ENCODE data around the gene ZNF678. TPM values are rescaled to one million over a fixed set of nuclear protein-coding genes. Genes with fewer than 3 reads are reported as not detected.

ZNF678 gene
- polyA plus RNA-seq, 1 of the 3 experiments (the other 2 are of a cell fraction) = 1.3 TPM

GRCh38 chr1:227613526-227613925 is 50.2 kb downstream of the ZNF678 start:
- Histone ChIP-seq H3F3A (replicated peaks; ENCODE audit: insufficient read depth) (no peaks in the 10 kb centered on the region), H3K9ac (no peak overlapping the region), H3K27me3 (ENCODE audit: insufficient read depth) (no peaks in the 10 kb centered on the region), H2AFZ (ENCODE audit: low read depth) (no peak overlapping the region), H4K20me1 (ENCODE audit: insufficient read depth) (no peaks in the 10 kb centered on the region), H3K4me1 (ENCODE audit: control insufficient read depth in 1 of 2, insufficient read depth in 2 of 2, low read depth in 1 of 2, low read length in 1 of 2) (no peaks in the 10 kb centered on the region), H3K36me3 (replicated peaks in 1 of 2; ENCODE audit: control insufficient read depth in 1 of 2, insufficient read depth in 2 of 2, low read length in 1 of 2) (peaks cover 7 to 15% of the 10 kb centered on the region in 2 experiments), H3K79me2 (ENCODE audit: insufficient read depth) (no peaks in the 10 kb centered on the region), H3K4me3 (ENCODE audit: low read depth in 2 of 2, low read length in 1 of 2) (no peak overlapping the region; a peak in 1 of 4 replicates), H3K9me2 (no peaks in the 10 kb centered on the region), H3K4me2 (no peak overlapping the region), H3K9me3 (peaks cover 8% of the 10 kb centered on the region; the same call in 1 of the 2 replicates), H3K27ac (ENCODE audit: low read depth in 2 of 2, low read length in 1 of 2) (no peak overlapping the region)
- CTCF ChIA-PET = no interaction called here
- POLR2A ChIA-PET = no interaction called here
- 63% methylated on average over 1 of the region's 1 CpG for WGBS (ENCODE audit: low lambda C conversion rate)
- DNase-seq = no peak
- TF ChIP-seq CTCF (IDR thresholded peaks at IDR 0.05) (no peak), NRF1 (IDR thresholded peaks at IDR 0.05; ENCODE audit: low read depth, low read length) (no peak), CHD2 (IDR thresholded peaks at IDR 0.05; ENCODE audit: low read length, partially characterized antibody) (no peak), PBX3 (IDR thresholded peaks at IDR 0.05) (no peak), ZBTB33 (IDR thresholded peaks at IDR 0.05; ENCODE audit: borderline replicate concordance, low read depth) (no peak), GABPA (IDR thresholded peaks at IDR 0.05; ENCODE audit: low read depth) (no peak), SIN3A (IDR thresholded peaks at IDR 0.05; ENCODE audit: borderline replicate concordance, low read depth, low read length) (no peak), TEAD4 (IDR thresholded peaks at IDR 0.05; ENCODE audit: borderline replicate concordance, insufficient read depth) (no peak), GATA2 (CRISPR knock-in tag; IDR thresholded peaks at IDR 0.05) (no peak), RAD21 (IDR thresholded peaks at IDR 0.05; ENCODE audit: low read length) (no peak), RFX5 (IDR thresholded peaks at IDR 0.05; ENCODE audit: low read length) (no peak), JUND (IDR thresholded peaks at IDR 0.05) (no peak), EP300 (IDR thresholded peaks at IDR 0.05; ENCODE audit: borderline replicate concordance in 1 of 2, low read depth in 1 of 2, low read length in 1 of 2) (no peak), MXI1 (IDR thresholded peaks at IDR 0.05; ENCODE audit: low read depth, low read length) (no peak), RXRA (IDR thresholded peaks at IDR 0.05; ENCODE audit: borderline replicate concordance, low read depth) (no peak), POLR2AphosphoS5 (IDR thresholded peaks at IDR 0.05; ENCODE audit: low read depth, low read length) (no peak), USF2 (IDR thresholded peaks at IDR 0.05; ENCODE audit: borderline replicate concordance, low read depth, low read length) (no peak), MEF2A (IDR thresholded peaks at IDR 0.05; ENCODE audit: borderline replicate concordance, low read depth) (no peak), TCF12 (IDR thresholded peaks at IDR 0.05) (no peak), REST (IDR thresholded peaks at IDR 0.05; ENCODE audit: low read depth, low read length) (no peak)

Measured in SK-N-SH (cell line).